ENCODE results near the gene GOLIM4.
"Not testable (repeated sequence)": the region's sequence is repeated elsewhere in the genome, so short reads cannot be mapped to it uniquely, and the experiment has no call there.

The GOLIM4 gene

DNA sequence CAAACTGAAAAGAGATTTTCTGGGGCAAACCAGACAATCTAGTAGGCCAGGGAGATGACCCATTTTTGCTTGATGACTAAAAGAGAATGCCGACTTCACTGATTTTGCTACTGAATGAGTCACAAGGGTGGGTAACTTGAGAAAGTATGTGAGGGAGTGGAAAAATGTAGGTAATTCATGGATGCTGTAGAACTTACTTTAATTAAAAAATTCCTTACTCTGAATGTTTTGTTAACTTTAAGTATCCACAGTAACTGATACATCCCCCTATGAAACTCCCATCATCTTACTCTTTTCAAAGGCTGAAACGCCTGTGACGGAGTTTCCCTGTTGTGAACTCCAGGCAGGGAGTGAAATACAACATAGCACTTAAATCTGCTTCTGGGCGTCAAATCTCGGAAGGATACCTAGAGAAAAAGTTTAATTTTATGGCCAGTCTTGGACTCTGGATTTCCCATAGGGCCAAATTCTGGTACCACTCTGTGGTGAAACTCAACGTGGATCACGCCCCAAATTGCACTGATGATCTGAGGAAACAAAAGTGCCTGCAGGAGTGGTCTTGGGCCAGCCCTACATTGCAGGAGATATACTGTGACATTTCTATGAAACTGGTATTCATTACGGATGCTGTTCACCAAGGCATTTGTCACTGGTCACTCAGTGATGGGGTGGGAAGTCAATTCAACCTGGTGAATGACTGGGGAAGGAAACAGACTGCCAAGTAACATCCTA is 24.0 kb downstream of the GOLIM4 start:
- no peak for DNase-seq

- DNase-seq, result no peak
These were observed 24.8 kb downstream of the GOLIM4 start for GRCh38 chr3:168070919-168071318.

DNA sequence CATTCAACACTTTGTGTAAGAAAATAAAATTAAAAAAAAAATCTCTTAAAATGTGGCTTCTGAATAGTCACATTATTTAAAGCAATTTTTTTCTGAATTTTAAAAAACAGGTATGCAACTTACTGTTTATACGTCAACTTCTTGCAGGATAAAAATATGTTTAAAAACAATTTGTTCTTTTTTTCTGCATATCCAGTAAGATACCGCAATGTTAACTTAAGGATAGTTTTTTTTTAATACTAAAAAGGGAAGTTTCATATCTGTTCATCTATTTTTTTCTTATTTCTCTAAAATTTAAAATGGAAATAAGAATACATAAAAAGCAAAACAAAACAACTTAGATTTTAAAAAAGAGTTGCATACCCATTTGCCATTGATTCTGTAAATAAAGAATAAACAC is 27.4 kb downstream of the GOLIM4 start:
- no peak for DNase-seq

DNA sequence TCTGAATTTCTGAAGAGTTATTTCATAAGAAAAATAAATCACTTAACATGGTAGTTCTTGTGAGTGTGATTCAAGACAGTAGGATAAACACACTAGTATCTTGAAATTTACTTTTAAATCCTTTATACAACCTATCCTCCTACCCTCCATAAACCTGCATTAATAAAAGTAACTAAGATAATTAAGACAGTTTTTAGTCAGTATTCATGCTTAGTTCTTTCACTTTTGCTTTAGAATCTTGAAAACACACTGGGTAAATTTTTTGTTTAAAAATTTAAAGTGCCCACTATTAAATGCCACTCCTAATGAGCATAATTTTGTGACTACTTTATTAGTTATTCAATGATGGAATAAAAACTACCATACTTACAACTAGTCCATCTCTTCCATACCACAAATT is 28.8 kb downstream of the GOLIM4 start:
- no peak for DNase-seq

DNA sequence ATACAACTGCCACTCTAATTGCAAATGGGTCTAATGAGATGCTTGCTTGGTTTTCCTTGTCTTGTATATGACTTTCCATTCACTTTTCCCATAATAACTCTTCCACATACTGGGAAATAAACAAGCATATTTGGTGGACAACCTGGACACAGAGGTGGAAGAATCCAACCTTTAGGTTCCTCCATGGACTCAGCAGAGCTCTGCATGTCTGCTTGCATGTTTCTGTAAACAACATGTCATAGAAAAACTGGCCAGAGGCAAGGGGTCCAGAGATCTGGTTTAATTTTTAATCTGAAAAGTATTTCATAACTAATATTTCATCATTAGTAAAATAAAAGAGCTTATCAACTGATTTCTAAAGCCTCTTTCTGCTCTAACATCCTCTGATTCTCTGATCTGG is 30.2 kb downstream of the GOLIM4 start:
- DNase-seq, result no peak

DNA sequence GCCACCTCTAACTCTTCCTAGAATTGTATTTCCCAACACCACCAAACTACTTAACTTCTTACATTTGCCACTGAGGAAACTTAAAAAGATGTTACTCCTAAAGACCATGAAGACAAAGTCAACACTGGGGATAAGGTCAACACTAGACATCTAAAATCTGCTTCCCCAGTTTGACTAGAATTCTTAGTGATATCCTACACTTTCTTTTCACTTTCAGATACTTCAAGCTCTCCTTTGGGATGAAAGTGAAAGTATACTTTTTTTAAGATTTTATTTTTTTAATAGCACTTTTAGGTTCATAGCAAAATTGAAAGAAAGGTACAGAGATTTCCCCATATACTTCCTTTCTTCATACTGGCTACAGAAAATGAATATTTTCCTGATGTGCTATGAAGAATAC is 32.6 kb downstream of the GOLIM4 start:
- DNase-seq, result no peak

DNA sequence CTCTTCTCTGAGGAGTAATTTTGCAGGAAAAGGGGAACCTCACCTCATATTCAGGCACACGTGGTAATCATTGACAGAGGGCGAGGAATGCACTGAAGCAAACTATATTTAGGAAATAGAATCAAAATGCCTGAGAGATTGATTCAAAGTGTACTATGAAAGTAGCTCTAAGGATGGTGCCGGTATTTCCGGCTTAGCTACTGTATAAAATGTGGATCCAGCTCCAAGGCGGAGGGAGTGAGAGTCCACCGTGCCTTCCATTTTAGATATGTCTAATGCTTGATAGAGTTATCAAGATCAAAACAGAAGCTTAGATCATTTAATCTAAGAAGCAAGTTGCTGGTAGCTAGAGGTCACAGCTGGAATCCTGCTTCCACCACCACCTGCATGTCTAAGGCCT is 33.0 kb downstream of the GOLIM4 start:
- DNase-seq, result no peak

DNA sequence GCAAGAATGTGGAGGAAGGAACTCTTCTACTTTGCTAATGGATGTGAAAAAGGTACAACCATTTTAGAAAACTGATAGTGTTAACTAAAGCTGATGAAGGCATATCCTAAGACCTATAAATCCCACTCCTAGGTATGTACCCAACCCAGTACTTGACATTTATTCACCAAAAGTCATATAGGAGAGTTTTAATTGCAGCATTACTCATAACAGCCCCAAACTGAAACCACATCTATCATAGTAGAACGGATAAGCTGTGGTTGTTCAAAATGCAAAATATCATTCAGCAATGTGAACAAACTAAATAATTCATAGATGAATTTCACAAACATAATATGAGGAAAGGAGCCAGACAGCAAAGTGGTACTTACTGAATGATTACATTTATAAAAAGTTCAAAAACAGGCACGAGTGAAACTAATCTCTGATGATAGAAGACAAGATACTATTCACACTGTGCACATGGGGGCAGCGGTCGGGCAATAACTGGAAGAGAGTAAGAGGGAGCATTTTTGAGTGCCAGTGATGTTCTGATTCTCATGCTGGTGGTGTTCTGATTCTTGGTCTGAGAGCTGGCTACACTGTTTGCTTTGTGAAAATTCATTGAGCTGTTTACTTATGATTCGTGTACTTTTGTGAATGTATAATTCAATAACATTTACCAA is 34.3 kb downstream of the GOLIM4 start:
- DNase-seq, result no peak

DNA sequence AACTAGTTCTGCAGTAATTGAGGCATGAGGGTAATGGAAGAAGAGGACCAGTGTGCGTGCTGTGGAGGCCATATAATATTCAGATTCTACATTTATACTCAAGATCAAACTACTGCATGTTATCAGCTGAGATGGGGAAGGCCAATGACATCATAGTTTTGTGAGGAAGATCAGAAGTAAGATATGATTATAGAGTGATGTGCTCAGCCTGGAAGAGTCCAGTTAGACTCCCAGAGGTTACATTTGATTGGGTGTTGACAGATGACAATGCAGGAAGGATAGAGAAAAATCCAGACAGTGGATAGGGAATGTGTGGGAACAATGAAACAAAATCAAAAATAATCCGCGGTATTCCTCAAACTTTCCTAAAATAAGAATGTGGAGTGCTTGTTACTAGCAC is 35.4 kb downstream of the GOLIM4 start:
- DNase-seq, result no peak

- DNase-seq, result no peak
These were observed 37.2 kb downstream of the GOLIM4 start for GRCh38 chr3:168058481-168058880.

DNA sequence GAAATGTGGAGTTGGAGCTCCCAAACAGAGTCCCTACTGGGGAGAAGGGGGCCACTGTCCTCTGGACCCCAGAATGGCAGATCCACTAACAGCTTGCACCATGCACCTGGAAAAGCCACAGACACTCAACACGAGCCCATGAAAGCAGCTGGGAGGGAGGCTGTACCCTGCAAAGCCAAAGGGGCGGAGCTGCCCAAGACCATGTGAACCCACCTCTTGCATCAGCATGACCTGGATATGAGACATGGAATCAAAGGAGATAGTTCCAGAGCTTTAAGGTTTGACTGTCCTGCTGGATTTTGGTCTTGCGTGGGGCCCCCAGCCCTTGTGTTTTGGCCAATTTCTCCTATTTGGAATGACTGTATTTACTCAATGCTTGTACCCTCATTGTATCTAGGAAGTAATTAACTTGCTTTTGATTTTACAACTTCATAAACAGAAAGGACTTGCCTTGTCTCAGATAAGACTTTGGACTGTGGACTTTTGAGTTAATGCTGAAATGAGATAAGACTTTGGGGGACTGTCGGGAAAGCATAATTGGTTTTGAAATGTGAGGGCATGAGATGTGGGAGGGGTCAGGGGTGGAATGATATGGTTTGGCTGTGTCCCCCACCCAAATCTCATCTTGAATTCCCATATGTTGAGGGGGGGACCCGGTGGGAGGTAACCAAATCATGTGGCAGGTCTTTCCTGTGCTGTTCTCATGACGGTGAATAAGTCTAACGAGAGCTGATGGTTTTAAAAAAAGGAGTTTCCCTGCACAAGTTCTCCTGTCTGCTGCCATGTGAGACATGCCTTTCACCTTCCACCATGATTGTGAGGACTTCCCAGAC is 39.1 kb downstream of the GOLIM4 start:
- not testable (repeated sequence) for DNase-seq

- DNase-seq, result no peak
These were observed 41.3 kb downstream of the GOLIM4 start for GRCh38 chr3:168054447-168054846.

GRCh38 chr3:168053115-168053514 is 42.6 kb downstream of the GOLIM4 start:
- DNase-seq, result no peak

DNA sequence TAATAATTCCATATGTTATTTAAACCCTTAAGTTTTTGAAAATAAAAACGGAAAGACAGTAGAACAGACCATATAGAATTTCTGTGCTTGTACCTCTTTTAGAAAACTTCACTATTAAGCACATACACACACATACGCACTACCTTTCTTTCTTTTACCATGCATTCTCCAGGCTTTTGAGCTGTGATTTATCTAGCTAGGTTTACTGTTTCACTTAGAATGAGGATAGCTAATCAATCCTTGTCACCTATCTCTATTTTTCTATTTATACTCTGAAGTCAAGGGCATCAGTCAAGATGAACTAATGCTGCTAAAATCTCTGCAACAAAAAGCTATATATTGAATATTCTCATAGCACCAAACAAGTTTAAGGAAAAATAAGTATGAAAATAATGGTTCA is 43.2 kb downstream of the GOLIM4 start:
- DNase-seq, result no peak

GRCh38 chr3:168051531-168052471 is 43.9 kb downstream of the GOLIM4 start:
- DNase-seq, result no peak

DNA sequence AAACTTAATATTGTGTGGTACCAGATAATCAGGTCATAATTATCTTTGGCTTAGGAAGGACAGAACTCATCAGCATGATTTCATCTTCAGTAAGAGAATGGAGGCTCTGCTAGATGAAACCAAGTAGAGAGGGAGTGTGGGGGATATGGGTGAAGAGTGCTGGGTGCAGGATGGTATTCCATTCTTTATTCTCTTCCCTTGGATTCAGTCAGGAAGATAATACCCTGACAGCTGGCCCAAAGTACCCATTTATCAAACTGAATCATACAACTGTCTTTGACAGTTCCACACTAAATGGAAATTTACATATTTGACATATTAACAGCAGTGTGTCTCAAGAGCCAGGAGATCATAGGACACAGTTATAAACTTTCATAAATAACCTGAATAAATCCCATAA is 44.7 kb downstream of the GOLIM4 start:
- no peak for DNase-seq

DNA sequence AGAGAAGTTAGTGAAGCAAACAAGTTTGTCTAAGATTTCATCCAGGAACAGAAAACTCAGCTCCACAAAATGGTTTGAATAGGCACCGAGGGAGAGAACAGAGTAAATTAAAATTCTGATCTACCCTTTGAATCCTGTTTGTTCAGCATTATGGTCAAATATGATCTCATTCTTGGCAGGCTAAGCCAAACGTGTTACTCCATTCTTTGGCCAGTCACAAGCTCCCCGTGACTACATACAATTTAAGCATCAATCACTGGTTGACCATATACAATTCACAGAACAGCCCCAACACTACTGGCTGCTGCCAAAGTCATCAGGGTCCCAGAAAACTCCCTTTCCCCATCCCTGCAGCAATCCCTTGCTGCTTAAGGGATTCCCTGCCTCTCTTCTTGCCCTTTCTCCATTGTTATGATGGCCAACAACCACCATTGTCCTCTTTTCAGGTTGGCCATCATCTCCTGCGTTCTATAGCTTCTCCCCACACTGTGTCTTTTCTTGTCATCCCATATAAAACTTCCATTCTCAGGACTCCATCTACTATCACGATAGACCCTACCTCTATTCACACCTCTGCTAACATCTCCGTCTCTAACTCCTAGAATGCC is 46.3 kb downstream of the GOLIM4 start:
- DNase-seq, result no peak

DNA sequence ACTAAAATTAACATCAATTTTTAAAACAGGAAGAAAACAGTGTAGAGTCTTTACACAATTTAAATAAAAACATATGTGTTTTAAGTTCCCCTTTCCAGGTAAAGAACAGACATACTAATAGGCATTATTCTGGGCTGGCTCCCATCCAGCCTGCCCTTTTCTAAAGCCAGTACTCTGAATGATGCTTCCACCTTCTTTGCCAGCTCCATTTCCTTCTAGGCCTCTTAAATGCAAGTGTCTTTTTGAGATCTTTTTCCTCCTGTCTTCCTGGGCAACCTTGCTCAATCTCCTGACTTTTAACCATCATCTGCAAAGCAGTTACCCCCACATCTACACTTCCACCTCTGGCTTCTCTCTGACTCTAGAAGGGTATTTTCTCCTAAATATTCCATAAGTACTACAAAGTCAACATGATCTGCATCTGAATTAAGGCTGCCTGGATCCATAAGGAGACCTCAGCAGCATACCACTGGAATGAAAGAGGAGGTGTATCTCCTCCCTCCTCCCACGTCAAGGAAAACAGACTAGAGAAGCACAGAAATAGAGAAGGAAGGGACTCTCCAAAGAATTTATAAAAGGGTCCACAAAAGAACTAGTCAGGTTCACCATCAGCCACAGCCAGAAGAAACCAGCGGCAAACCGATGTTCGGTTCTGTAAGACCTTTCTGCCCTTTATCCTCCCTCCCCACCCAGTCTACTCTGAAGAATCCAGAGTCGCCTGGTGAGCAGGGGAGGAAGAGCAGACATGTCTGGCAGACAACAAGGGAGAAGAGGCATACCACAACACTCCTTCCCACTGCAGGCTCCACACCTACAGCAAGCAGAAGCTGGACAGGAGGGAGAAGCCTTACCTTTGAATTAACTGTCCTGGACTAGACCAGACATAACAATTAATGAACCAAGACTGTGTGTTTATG is 47.1 kb downstream of the GOLIM4 start:
- DNase-seq, result no peak

- DNase-seq, result no peak
These were observed 47.8 kb downstream of the GOLIM4 start for GRCh38 chr3:168047936-168048335.

DNA sequence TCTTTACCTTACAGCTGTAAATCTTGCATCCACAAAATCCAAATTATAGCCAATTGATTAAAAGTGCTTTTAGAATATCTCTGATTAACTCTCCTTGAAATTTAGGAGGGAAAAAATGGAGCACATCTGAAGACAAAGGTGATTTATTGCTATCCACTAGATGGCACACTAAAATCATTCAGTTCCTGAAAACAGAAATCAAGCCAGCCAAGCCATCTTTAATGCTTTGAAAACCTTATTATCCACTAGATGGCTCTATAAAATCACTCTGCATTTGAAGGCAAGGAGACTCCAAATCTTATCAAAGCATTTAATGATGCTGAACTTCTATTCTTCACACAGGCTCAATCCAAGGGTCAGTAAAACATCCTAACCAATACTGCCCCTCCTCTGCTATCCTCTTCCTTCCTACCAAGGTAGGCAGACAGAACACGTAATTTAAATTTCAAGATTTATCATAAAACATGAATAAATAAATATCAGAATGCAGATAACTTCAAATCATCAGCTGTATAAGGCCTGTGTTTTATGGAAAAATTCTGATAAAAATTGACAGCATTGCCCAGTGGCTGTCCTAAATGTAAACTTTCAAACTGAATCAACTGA is 48.4 kb downstream of the GOLIM4 start:
- DNase-seq, result no peak

DNA sequence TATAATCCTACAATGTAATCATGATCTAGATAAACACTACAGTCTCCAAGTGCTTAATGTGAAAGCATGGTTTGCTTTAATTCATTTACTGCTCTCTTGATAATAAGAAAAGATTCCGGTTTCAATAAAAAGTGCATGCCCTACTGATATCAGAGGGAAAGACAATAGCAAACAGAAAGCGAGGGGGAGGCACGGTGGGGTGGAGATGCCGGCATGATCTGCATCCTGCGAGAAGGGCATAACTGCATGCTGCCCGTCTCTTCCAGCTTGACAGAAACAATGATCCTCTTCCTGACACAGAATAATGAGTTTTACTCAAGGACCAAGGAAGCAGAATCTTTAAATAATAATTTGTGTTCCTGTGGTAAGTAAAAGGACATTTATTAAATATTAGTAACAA is 51.7 kb downstream of the GOLIM4 start:
- DNase-seq, result no peak

Measured in CD4-positive, alpha-beta T cell treated with Interleukin-17A for 4 hours (primary cell).